Mesodermal cell (in vitro differentiated cells): ENCODE results near the gene ARMH4. TPM values are rescaled to one million over a fixed set of nuclear protein-coding genes. Genes with fewer than 3 reads are reported as not detected.

Experiments
- H3K27ac ChIP-seq: 2 replicates; pipeline ENCODE4 v1.7.0; 2013; ENCODE audit warnings: mild to moderate bottlenecking, low read depth, low read length, moderate library complexity; ENCODE audit not compliant: severe bottlenecking
- H3K36me3 ChIP-seq: 2 replicates; pipeline ENCODE4 v1.7.1; 2013; ENCODE audit warnings: mild to moderate bottlenecking, low read length, moderate library complexity; ENCODE audit not compliant: control insufficient read depth, insufficient read depth
- H3K4me1 ChIP-seq: one replicate; pipeline ENCODE4 v1.7.1; 2013; ENCODE audit warnings: mild to moderate bottlenecking, low read length; ENCODE audit not compliant: insufficient read depth, control insufficient read depth, poor library complexity, severe bottlenecking
- H3K4me3 ChIP-seq: 2 replicates; pipeline ENCODE4 v1.7.0; 2013; ENCODE audit warnings: low read length, control low read depth, mild to moderate bottlenecking; ENCODE audit not compliant: insufficient read depth, poor library complexity, severe bottlenecking; ENCODE audit errors: extremely low read depth
- H3K9me3 ChIP-seq: 2 replicates; pipeline ENCODE4 v1.7.1; 2013; ENCODE audit warnings: mild to moderate bottlenecking, low read length, moderate library complexity; ENCODE audit not compliant: control insufficient read depth
- WGBS, 2 experiments: methylation state at CpG; one replicate each; pipeline ENCODE4 v1.1.5; 2013; ENCODE audit warnings: missing lambda C conversion rate in 2 of 2; ENCODE audit not compliant: insufficient coverage in 2 of 2; 5-methylcytosine and 5-hydroxymethylcytosine counted together
- polyA plus RNA-seq, 2 experiments: library from polyadenylated mRNA; stranded (reverse); fragments of 50-300 nt; gene quantifications; one replicate each; pipeline ENCODE4 v1.2.3, GENCODE V29; 2013

ARMH4 gene, protein sequence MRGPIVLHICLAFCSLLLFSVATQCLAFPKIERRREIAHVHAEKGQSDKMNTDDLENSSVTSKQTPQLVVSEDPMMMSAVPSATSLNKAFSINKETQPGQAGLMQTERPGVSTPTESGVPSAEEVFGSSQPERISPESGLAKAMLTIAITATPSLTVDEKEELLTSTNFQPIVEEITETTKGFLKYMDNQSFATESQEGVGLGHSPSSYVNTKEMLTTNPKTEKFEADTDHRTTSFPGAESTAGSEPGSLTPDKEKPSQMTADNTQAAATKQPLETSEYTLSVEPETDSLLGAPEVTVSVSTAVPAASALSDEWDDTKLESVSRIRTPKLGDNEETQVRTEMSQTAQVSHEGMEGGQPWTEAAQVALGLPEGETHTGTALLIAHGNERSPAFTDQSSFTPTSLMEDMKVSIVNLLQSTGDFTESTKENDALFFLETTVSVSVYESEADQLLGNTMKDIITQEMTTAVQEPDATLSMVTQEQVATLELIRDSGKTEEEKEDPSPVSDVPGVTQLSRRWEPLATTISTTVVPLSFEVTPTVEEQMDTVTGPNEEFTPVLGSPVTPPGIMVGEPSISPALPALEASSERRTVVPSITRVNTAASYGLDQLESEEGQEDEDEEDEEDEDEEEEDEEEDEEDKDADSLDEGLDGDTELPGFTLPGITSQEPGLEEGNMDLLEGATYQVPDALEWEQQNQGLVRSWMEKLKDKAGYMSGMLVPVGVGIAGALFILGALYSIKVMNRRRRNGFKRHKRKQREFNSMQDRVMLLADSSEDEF
- polyA plus RNA-seq (2013, experiment 1 of 2), result 12.5 TPM
- polyA plus RNA-seq (2013, experiment 2 of 2), result 12.8 TPM

DNA sequence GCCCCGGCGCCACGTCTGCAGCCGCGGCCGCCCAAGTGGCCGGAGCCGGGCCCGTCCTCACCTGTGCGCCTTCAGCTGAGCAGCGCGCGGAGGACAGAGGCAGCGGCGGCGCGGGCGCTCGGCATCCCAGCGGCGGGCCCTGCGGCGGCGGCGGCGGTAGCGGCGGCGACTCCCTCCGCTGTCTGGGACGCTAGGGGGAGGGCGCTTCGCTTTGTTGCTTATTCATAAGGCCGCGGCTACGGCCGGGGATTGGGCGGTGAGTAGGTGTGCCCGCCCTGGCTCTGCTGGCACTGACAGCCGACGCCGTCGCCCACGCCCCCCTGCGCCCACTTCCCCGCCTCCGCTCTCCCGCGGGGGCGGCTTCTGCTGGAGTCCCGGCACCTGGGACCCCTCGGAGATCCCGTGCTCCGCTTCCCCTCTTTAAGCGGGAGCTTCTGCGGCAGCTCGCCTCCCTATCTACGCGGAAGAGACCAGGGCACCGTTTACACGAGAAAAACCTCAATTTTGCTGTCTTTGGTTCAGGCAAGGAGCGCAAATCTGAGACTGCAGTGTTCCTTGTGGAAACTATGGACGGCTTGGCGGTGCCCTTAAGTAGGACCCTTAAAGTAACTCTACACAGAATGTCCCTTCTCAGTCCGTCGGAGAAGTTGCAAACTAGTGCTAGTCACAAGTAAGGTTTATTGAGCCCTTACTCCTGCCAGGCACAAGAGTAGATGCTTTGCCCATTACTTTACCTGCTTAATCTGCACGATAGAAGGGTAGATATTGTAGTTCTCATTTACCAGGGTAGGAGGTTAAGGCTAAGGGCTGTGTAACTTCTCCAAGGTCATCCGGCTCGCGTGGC is at the start of gene ARMH4:
Gene ARMH4, minus strand, starts transcription at position 200 of the 844 bp plus-strand sequence. CDS start 12,855 bp downstream, outside the sequence.
- Histone ChIP-seq H3K4me1 (no peaks in the 10 kb centered on the region), H3K4me3 (peak within 1 kb of the TSS; percentile 77), H3K27ac (no peak within 1 kb of the TSS), H3K36me3 (no peaks in the 10 kb centered on the region), H3K9me3 (no peaks in the 10 kb centered on the region)
- 0 to 1% methylated on average over 36 to 57 of the region's 70 CpGs for WGBS, 2 experiments

DNA sequence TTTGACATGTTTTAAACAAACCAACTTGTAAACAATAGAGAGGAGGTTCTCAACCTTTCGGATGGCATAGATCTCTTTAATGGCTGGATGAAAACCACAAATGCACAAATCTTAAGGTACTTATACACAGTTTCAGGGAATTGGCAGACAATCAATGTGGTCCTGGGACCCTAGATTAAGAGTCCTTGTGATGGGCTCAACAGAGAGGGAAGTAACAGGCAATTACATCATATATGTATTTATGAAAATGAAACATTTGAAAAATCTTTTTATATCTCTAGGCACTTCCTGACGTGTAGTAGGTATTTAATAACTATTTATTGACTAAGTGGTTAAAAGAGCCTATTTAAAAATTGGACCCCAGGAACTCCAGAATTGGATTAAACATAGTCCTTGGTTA is 48.8 kb upstream of the ARMH4 start:
- Histone ChIP-seq H3K4me1 (no peaks in the 10 kb centered on the region), H3K4me3 (peak overlapping the region; percentile 87), H3K36me3 (peaks cover 24% of the 10 kb centered on the region), H3K27ac (peak overlapping the region; percentile 98), H3K9me3 (no peaks in the 10 kb centered on the region)
- WGBS, 2 experiments, result no CpG with 5 or more reads among the region's 2 CpGs

DNA sequence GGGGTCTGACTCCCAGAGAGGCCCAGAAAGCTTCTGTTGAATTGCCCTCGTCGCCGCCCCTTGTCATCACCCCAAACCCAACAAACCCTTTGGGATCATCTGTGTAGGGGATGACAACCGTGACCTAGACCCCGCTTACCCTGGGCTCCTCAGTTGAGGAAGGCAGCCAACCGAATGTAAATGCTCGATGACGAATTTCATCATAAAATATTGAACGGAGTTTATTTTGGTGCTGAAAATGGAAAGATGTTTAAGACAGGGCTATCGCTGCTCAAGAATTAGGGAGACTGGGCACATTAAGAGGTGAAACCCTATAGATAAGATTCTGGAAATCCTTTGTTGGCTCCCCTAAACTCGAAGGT is 48.4 kb upstream of the ARMH4 start:
- WGBS, 2 experiments, result 0 to 4% methylated on average over 7 of the region's 11 CpGs
- Histone ChIP-seq H3K4me3 (peak overlapping the region; percentile 87), H3K9me3 (no peaks in the 10 kb centered on the region), H3K36me3 (peaks cover 20% of the 10 kb centered on the region), H3K4me1 (no peaks in the 10 kb centered on the region), H3K27ac (peak overlapping the region; percentile 98)

DNA sequence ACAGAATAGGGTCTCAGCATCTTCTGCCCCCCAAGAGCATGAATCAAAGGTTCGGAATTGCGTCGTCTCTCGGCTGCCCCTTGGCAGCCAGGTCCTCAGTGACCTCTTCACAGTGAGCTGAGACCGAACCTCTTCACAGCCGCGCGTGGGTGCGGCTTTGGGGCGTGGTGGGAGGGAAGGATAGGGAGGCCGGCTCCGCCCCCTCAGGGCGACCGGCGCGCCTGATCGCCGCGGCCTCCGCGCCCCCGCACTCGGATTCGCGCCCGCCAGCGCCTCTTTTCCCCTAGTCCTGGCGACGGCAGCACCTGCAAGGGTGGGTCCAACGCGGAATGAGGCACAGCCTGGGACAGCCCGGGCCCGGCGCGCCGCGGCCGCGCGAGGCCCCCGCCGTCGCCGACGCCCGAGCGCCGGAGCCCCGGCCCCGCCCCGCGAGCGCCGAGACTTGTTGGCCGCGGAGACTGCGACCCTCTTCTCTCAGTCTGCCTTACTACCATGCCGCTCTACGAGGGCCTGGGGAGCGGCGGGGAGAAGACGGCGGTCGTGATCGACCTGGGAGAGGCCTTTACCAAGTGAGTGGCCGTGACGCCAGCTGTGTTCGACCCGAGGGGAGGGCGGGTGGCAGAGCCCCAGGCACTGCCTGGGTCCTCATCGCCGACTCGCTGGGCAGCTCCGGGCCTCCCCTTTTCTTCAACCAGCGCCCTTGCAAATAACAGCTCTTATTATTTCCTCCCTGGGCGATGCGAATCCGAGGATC is 47.9 kb upstream of the ARMH4 start, which contains the start of gene ACTR10:
Gene ACTR10, plus strand, starts transcription at position 424 of the 754 bp plus-strand sequence. Its CDS starts 69 bp downstream, at position 493.
- no peaks in the 10 kb centered on the region for H3K9me3 ChIP-seq
- peaks cover 19% of the 10 kb centered on the region for H3K36me3 ChIP-seq
- H3K4me1 ChIP-seq, result no peaks in the 10 kb centered on the region
- peak within 1 kb of the TSS; percentile 98 for H3K27ac ChIP-seq
- peak within 1 kb of the TSS; percentile 87 for H3K4me3 ChIP-seq
- 0 to 1% methylated on average over 34 to 56 of the region's 78 CpGs for WGBS, 2 experiments

DNA sequence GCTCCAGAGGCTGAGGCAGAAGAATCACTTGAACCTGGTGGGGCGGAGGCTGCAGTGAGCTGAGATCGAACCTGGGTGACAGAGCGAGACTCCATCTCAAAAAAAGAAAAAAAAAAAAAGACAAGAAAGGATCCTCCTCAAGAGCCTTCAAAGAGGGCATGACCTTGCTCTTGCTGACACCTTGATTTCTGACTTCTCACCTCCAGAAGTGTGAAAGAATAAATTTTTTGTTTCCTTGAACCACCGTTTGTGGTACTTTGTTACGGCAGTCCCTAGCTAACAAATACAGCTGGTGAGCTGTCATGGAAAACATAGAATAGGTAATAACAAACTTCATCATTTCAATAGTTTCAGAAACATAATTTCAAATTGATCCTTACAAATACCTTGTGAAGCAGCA is 46.1 kb upstream of the ARMH4 start:
- Histone ChIP-seq H3K27ac (no peak overlapping the region), H3K4me3 (no peak overlapping the region), H3K4me1 (no peaks in the 10 kb centered on the region), H3K9me3 (no peaks in the 10 kb centered on the region), H3K36me3 (peaks cover 4% of the 10 kb centered on the region)
- WGBS, 2 experiments, result 84% methylated on average over 3 of the region's 5 CpGs; no CpG with 5 or more reads in 1 of the 2 experiments

DNA sequence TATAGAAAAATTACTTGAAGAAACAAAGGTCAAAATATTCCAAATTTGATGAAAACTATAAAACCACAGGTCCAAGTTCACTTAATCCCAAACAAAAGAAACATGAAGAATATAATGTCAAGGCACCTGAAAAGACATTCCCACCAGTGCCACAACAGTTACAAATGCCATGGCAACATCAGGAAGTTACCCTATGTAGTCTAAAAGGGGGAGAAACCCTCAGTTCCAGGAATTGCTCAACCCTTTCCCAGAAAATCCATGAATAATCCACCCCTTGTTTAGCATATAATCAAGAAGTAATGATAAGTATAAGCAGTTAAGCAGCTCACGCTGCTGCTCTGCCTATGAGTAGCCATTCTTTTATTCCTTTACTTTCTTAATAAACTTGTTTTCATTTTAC is 44.2 kb upstream of the ARMH4 start:
- no CpG with 5 or more reads among the region's 1 CpG for WGBS, 2 experiments
- Histone ChIP-seq H3K4me1 (peaks cover 4% of the 10 kb centered on the region), H3K36me3 (no peaks in the 10 kb centered on the region), H3K9me3 (no peaks in the 10 kb centered on the region), H3K27ac (no peak overlapping the region), H3K4me3 (no peak overlapping the region)

DNA sequence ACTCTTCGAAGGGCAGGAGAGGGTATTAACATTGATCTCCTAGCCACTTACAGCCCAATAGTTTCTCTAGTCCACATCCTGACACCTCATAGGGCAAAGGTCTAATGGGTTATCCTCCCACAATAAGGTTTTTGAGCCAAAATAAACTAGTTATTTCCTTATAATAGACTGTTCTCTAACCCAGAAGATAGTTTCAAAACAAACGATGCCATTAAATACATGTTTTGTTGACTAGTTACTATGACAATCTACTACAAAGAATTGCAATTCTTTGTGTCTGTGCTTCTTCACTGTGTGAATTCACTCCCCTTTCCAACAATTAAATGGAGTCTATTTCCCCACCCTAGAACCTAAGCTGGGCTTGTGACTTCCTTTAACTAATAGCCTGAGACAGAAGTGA is 41.5 kb upstream of the ARMH4 start:
- Histone ChIP-seq H3K4me3 (no peak overlapping the region), H3K9me3 (no peaks in the 10 kb centered on the region)
- WGBS, 2 experiments, result 90% methylated on average over 1 of the region's 2 CpGs; no CpG with 5 or more reads in 1 of the 2 experiments

DNA sequence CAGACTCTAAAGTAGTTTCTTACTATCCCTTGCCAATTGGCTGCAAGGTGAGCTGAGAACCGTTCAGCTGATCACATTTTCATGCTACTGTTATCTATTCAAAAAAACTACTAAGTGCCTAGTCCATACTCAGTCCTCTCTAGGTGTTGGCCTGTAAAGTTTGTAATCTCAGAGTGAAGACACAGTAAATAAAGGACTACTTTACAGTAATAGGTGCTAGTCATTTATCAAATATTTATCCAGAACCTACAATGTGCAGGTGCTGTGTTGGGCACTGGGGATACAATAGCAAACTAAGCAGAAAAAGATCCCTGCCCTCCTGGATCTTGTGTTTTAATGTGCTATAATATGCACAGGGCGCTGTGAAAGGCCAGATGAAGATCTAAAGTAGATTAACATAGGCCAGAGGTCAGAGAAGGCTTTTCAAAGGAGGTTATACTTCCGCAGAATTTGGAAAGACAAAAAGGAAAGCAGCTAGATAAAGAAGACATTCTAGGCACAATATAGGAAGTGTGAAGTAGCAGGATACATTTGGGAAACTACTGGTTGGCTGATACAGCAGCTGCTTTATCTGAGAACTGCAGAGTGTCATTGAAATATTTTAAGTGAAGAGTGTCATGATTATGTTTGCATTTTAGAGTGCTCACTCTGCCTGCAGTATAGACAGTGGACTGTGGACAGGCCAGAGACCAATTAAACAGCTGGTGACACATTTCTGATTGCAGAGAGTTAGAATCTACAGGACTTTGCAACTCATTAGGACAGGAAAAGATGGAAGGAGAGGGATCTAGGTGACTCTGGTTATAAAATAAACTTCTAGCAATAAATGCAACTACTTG is 40.0 kb upstream of the ARMH4 start:
- Histone ChIP-seq H3K27ac (no peak overlapping the region), H3K4me1 (peaks cover 4% of the 10 kb centered on the region), H3K9me3 (no peaks in the 10 kb centered on the region), H3K4me3 (no peak overlapping the region), H3K36me3 (no peaks in the 10 kb centered on the region)
- WGBS, 2 experiments, result 67 to 87% methylated on average over 1 to 3 of the region's 3 CpGs

More for the DNA sequence above, 41.5 kb upstream of the ARMH4 start:
- Histone ChIP-seq H3K4me1 (peaks cover 4% of the 10 kb centered on the region), H3K36me3 (no peaks in the 10 kb centered on the region), H3K27ac (no peak overlapping the region)

DNA sequence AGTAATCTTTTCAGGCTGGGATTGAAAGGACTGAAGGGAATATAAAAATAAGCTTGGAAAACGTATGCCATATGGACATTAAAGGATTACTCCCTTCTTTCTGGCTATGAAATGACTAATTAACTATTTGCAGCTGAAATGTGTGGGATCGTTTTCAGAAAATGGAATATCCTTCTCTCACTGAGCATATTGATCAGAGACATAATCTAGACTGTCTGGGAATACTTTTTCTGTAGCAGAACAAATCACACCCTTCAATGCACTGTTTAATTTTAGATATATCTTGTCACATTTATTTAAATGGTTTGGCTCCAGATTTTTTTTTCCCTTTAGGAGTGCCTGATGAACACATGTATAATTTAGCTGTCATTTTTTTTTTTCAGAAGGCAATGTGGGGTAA is 37.2 kb upstream of the ARMH4 start:
- no peak overlapping the region for H3K27ac ChIP-seq
- H3K36me3 ChIP-seq, result no peaks in the 10 kb centered on the region
- H3K4me1 ChIP-seq, result peaks cover 4% of the 10 kb centered on the region
- H3K9me3 ChIP-seq, result no peaks in the 10 kb centered on the region
- no peak overlapping the region for H3K4me3 ChIP-seq
- WGBS, 2 experiments, result no CpG with 5 or more reads among the region's 2 CpGs
